Testis (tissue), 2 donors: ENCODE results near the gene CYP4F22.

Source experiments
- CTCF ChIP-seq, 3 experiments: fragments of 450-650 bp in 2 of 3; fragments of 200-600 bp in 1 of 3; sonication (generic) in 1 of 3; IDR thresholded peaks; one replicate each; pipeline ENCODE4 v1.5.1; 2016 to 2019; ENCODE audit warnings: antibody characterized with exemption in 3 of 3, mild to moderate bottlenecking in 2 of 3, moderate library complexity in 1 of 3
- POLR2A ChIP-seq: fragments of 450-650 bp; IDR thresholded peaks from one replicate; pipeline ENCODE4 v1.6.1; 2017; ENCODE audit warnings: antibody characterized with exemption, mild to moderate bottlenecking, moderate library complexity

GRCh38 chr19:15511671-15512424 lies 3.5 kb downstream of the CYP4F22 start:
- TF ChIP-seq POLR2A (no peak), CTCF (IDR thresholded peaks at IDR 0.05) (no peak)
